ENCODE measurements around the gene CCT5. TPM values are rescaled to one million over a fixed set of nuclear protein-coding genes. Genes with fewer than 3 reads are reported as not detected.

The CCT5 gene
- polyA plus RNA-seq, 1 experiment: 390 TPM

DNA sequence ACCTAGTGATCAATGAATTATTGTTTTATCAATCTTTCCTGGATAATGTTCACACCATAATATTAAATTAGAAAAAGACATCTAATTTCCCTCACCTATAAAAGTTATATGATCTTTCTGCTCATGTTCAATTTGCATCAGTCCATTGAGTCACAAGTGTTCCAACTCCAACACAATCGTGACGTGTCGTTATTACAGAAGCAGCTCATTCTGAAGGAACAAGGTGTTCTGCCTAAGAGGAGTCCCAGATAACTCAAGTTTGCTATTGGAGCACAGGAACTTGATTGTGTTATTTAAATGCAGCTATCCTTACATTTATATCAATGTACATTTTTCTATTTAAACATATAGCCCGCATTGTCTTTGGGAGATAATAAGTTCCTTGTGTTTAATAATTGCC lies 31.0 kb upstream of the CCT5 start:
- H3K9me3 ChIP-seq (ENCODE audit: control insufficient read depth, insufficient read depth, low read length): no peaks in the 10 kb centered on the region
- ChIA-PET POLR2A (interaction anchor here (0.6 kb wide), 1 partner anchor 1390 kb away, joined by 3 read pairs; no protein-coding TSS in a partner anchor), CTCF (no interaction called here)
- TF ChIP-seq, protein P1, sequence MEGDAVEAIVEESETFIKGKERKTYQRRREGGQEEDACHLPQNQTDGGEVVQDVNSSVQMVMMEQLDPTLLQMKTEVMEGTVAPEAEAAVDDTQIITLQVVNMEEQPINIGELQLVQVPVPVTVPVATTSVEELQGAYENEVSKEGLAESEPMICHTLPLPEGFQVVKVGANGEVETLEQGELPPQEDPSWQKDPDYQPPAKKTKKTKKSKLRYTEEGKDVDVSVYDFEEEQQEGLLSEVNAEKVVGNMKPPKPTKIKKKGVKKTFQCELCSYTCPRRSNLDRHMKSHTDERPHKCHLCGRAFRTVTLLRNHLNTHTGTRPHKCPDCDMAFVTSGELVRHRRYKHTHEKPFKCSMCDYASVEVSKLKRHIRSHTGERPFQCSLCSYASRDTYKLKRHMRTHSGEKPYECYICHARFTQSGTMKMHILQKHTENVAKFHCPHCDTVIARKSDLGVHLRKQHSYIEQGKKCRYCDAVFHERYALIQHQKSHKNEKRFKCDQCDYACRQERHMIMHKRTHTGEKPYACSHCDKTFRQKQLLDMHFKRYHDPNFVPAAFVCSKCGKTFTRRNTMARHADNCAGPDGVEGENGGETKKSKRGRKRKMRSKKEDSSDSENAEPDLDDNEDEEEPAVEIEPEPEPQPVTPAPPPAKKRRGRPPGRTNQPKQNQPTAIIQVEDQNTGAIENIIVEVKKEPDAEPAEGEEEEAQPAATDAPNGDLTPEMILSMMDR (IDR thresholded peaks at IDR 0.05; ENCODE audit: low read depth, low read length): no peak
- H3K27ac ChIP-seq (ENCODE audit: low read depth, low read length): no peak overlapping the region
- H3K4me3 ChIP-seq (ENCODE audit: low read depth, low read length): no peak overlapping the region
- H3K27me3 ChIP-seq (ENCODE audit: control insufficient read depth, insufficient read depth, low read length): no peaks in the 10 kb centered on the region
- no peak for DNase-seq (ENCODE audit: low read depth, low spot score)

DNA sequence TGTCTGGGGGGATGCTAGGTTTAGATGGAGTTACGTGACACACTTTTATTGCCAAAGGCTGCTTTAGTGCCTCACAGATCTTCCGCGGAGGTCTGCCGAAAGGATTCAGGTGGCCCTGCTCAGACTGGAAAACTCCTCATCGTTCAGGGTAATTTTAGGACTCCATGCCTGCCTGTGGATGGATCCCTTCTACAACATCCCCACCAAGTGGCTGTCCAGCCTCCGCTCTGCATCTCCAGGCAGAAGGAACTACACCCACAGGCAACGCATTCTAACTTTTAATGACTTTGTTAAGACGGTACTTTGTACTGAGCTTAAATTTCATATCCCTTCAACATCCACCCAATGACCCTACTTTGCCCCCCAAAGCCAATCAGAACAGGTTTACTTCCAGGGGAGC lies 29.8 kb upstream of the CCT5 start:
- Histone ChIP-seq H3K27ac (ENCODE audit: low read depth, low read length) (no peak overlapping the region), H3K9me3 (ENCODE audit: control insufficient read depth, insufficient read depth, low read length) (peaks cover 3% of the 10 kb centered on the region), H3K27me3 (ENCODE audit: control insufficient read depth, insufficient read depth, low read length) (no peaks in the 10 kb centered on the region), H3K4me3 (ENCODE audit: low read depth, low read length) (no peak overlapping the region)
- POLR2A ChIA-PET: no interaction called here
- DNase-seq (ENCODE audit: low read depth, low spot score): no peak
- CTCF ChIA-PET: no interaction called here
- TF ChIP-seq, protein P1 (IDR thresholded peaks at IDR 0.05; ENCODE audit: low read depth, low read length): no peak; the same call in 1 of the 2 replicates

DNA sequence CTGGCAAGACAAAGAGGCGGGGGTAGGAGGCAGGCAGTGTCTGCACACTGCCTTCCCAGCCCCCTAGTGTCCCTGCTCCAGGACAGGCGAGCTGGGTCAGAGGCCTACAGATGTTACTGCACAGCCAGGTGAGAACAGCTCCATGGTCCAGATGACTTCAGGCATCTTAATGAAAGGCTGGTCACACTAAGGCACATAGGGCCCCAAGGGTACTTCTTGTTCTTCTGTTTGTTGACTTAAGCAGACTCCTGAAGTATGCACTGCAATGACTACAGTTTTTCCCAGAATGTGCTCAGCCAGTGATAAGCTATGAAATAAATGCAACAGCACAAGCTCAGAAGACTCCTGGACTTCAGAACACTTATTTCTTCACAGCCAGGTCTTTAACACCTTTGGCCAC lies 27.8 kb upstream of the CCT5 start:
- DNase-seq (ENCODE audit: low read depth, low spot score): no peak
- TF ChIP-seq, protein P1 (IDR thresholded peaks at IDR 0.05; ENCODE audit: low read depth, low read length): no peak
- ChIA-PET POLR2A (no interaction called here), CTCF (interaction anchor here (0.8 to 1.2 kb wide), 2 partner anchors 11 to 21 kb away, joined by 3 read pairs; no protein-coding TSS in a partner anchor)
- H3K9me3 ChIP-seq (ENCODE audit: control insufficient read depth, insufficient read depth, low read length): peaks cover 3% of the 10 kb centered on the region
- H3K4me3 ChIP-seq (ENCODE audit: low read depth, low read length): no peak overlapping the region
- H3K27ac ChIP-seq (ENCODE audit: low read depth, low read length): no peak overlapping the region
- no peaks in the 10 kb centered on the region for H3K27me3 ChIP-seq (ENCODE audit: control insufficient read depth, insufficient read depth, low read length)

DNA sequence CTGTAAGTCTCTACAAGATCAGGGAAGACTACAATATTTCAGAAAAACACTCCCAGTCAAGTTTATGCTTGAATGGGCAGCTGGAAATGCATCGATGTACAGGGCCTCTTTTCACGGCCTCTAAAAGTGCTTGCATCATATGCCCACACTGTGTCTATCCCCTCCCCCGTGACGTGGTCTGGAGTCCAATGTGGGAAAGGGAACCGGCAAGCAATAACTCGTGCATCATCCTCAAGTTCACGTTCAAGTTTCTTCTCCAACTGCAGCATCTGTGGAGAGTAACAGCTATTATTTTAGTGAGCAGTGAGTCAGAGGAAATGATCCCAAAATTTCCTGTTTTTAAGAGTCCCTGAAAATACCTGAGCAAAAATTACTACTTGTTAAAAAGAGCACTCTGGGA lies 22.7 kb upstream of the CCT5 start:
- POLR2A ChIA-PET: no interaction called here
- TF ChIP-seq, protein P1 (IDR thresholded peaks at IDR 0.05; ENCODE audit: low read depth, low read length): no peak
- H3K4me3 ChIP-seq (ENCODE audit: low read depth, low read length): no peak overlapping the region
- CTCF ChIA-PET: interaction anchor here (0.5 kb wide), 1 partner anchor 14 kb away, joined by 3 read pairs; no protein-coding TSS in a partner anchor
- H3K9me3 ChIP-seq (ENCODE audit: control insufficient read depth, insufficient read depth, low read length): peaks cover 3% of the 10 kb centered on the region
- H3K27ac ChIP-seq (ENCODE audit: low read depth, low read length): no peak overlapping the region
- no peaks in the 10 kb centered on the region for H3K27me3 ChIP-seq (ENCODE audit: control insufficient read depth, insufficient read depth, low read length)
- DNase-seq (ENCODE audit: low read depth, low spot score): no peak

DNA sequence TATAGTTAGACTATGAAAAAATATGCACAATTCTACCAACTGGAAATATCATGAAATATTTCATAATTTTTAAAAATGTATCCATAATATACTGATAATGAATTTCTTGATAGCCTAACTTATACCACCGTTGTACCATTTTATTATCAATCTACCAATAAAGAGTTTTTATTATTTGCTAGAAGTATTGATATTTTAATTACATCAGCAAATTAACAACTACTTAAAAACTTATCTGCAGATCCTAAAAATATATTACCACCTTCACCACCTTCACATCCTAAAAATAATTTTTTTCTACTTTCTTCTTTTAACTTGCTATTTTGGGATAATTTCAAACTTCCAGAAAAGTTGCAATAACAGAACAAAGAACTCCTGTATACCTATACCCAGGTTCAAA lies 21.8 kb upstream of the CCT5 start:
- DNase-seq (ENCODE audit: low read depth, low spot score): no peak
- Histone ChIP-seq H3K27ac (ENCODE audit: low read depth, low read length) (no peak overlapping the region), H3K4me3 (ENCODE audit: low read depth, low read length) (no peak overlapping the region), H3K9me3 (ENCODE audit: control insufficient read depth, insufficient read depth, low read length) (peaks cover 3% of the 10 kb centered on the region), H3K27me3 (ENCODE audit: control insufficient read depth, insufficient read depth, low read length) (no peaks in the 10 kb centered on the region)
- ChIA-PET POLR2A (no interaction called here), CTCF (no interaction called here)
- TF ChIP-seq, protein P1 (IDR thresholded peaks at IDR 0.05; ENCODE audit: low read depth, low read length): no peak

Data from AG04450 (cell line).